ENCODE results near the gene SVIP. TPM values are rescaled to one million over a fixed set of nuclear protein-coding genes. Genes with fewer than 3 reads are reported as not detected.

SVIP gene
- total RNA-seq, 1 donor from 2014 or later = 14.8 TPM

GRCh38 chr11:22860241-22860640, 30.6 kb upstream of the SVIP start, which contains the start of gene CCDC179:
CCDC179 (minus strand) TSS chr11:22860474; CDS start chr11:22860421, 53 bp downstream.
- Histone ChIP-seq H3K27me3 (ENCODE audit: control insufficient read depth, insufficient read depth, low read length) (no peaks in the 10 kb centered on the region), H3K4me3 (ENCODE audit: low read depth, low read length) (no peak within 1 kb of the TSS), H3K36me3 (ENCODE audit: control insufficient read depth, insufficient read depth, low read length) (no peaks in the 10 kb centered on the region)
- TF ChIP-seq CTCF (IDR thresholded peaks at IDR 0.05; ENCODE audit: insufficient read depth, low read length, poor library complexity, severe bottlenecking) = no peak
- no peak for DNase-seq (ENCODE audit: low read depth)

- Histone ChIP-seq H3K27me3 (ENCODE audit: control insufficient read depth, insufficient read depth, low read length) (no peaks in the 10 kb centered on the region), H3K4me3 (ENCODE audit: low read depth, low read length) (no peak overlapping the region), H3K36me3 (ENCODE audit: control insufficient read depth, insufficient read depth, low read length) (no peaks in the 10 kb centered on the region)
- no peak for DNase-seq (ENCODE audit: low read depth)
- TF ChIP-seq CTCF (IDR thresholded peaks at IDR 0.05; ENCODE audit: insufficient read depth, low read length, poor library complexity, severe bottlenecking) = no peak
Measured at GRCh38 chr11:22859756-22860155, 30.2 kb upstream of the SVIP start.

GRCh38 chr11:22851477-22851876, 21.9 kb upstream of the SVIP start:
- Histone ChIP-seq H3K27me3 (ENCODE audit: control insufficient read depth, insufficient read depth, low read length) (no peaks in the 10 kb centered on the region), H3K4me3 (ENCODE audit: low read depth, low read length) (no peak overlapping the region), H3K36me3 (ENCODE audit: control insufficient read depth, insufficient read depth, low read length) (no peaks in the 10 kb centered on the region)
- TF ChIP-seq CTCF (IDR thresholded peaks at IDR 0.05; ENCODE audit: insufficient read depth, low read length, poor library complexity, severe bottlenecking) = no peak
- no peak for DNase-seq (ENCODE audit: low read depth)

GRCh38 chr11:22846726-22847125, 17.1 kb upstream of the SVIP start:
- TF ChIP-seq CTCF (IDR thresholded peaks at IDR 0.05; ENCODE audit: insufficient read depth, low read length, poor library complexity, severe bottlenecking) = no peak
- H3K36me3 ChIP-seq (ENCODE audit: control insufficient read depth, insufficient read depth, low read length) = no peaks in the 10 kb centered on the region
- no peak overlapping the region for H3K4me3 ChIP-seq (ENCODE audit: low read depth, low read length)
- no peak for DNase-seq (ENCODE audit: low read depth)
- H3K27me3 ChIP-seq (ENCODE audit: control insufficient read depth, insufficient read depth, low read length) = no peaks in the 10 kb centered on the region

- Histone ChIP-seq H3K27me3 (ENCODE audit: control insufficient read depth, insufficient read depth, low read length) (no peaks in the 10 kb centered on the region), H3K36me3 (ENCODE audit: control insufficient read depth, insufficient read depth, low read length) (no peaks in the 10 kb centered on the region), H3K4me3 (ENCODE audit: low read depth, low read length) (no peak overlapping the region)
- peak; percentile 2 for DNase-seq (ENCODE audit: low read depth)
- no peak for TF ChIP-seq CTCF (IDR thresholded peaks at IDR 0.05; ENCODE audit: insufficient read depth, low read length, poor library complexity, severe bottlenecking)
Measured at GRCh38 chr11:22832315-22833015, 2.9 kb upstream of the SVIP start.

GRCh38 chr11:22830082-22830414, 447 bp upstream of the SVIP start:
- H3K4me3 ChIP-seq (ENCODE audit: low read depth, low read length) = peak overlapping the region; percentile 12
- TF ChIP-seq CTCF (IDR thresholded peaks at IDR 0.05; ENCODE audit: insufficient read depth, low read length, poor library complexity, severe bottlenecking) = no peak
- H3K36me3 ChIP-seq (ENCODE audit: control insufficient read depth, insufficient read depth, low read length) = no peaks in the 10 kb centered on the region
- DNase-seq (ENCODE audit: low read depth) = no peak
- H3K27me3 ChIP-seq (ENCODE audit: control insufficient read depth, insufficient read depth, low read length) = no peaks in the 10 kb centered on the region
